ENCODE data around the gene DNASE1. TPM values are rescaled to one million over a fixed set of nuclear protein-coding genes. Genes with fewer than 3 reads are reported as not detected.

Gene DNASE1
- total RNA-seq, 1 experiment from 2014 or later, result 11.0 TPM

GRCh38 chr16:3696425-3697218 lies 42.1 kb downstream of the DNASE1 start:
- H3K4me3 ChIP-seq (replicated peaks in 1 of 2; ENCODE audit: low read depth in 1 of 2, low read length in 2 of 2), result no peak overlapping the region
- H3K4me2 ChIP-seq (ENCODE audit: low read length), result no peak overlapping the region
- no peak for DNase-seq (ENCODE audit: low read depth, low spot score)
- no peaks in the 10 kb centered on the region for H3K27me3 ChIP-seq (ENCODE audit: insufficient read depth, low read length)
- TF ChIP-seq SIN3A (IDR thresholded peaks at IDR 0.05; ENCODE audit: low read depth) (no peak), POLR2AphosphoS5 (IDR thresholded peaks at IDR 0.05; ENCODE audit: low read depth, low read length) (no peak), EZH2 (IDR thresholded peaks at IDR 0.05) (no peak), EGR1 (IDR thresholded peaks at IDR 0.05; ENCODE audit: low read depth) (no peak), YY1 (IDR thresholded peaks at IDR 0.05; ENCODE audit: extremely low read depth, insufficient replicate concordance, low read depth, low read length) (no peak), MAX (IDR thresholded peaks at IDR 0.05) (no peak), FOSL1 (IDR thresholded peaks at IDR 0.05; ENCODE audit: low read depth) (no peak), ZBTB33 (IDR thresholded peaks at IDR 0.05; ENCODE audit: extremely low read depth, insufficient replicate concordance, low read length) (no peak), SRF (IDR thresholded peaks at IDR 0.05; ENCODE audit: low read depth) (no peak), ELF1 (IDR thresholded peaks at IDR 0.05; ENCODE audit: borderline replicate concordance, low read depth) (no peak), CEBPB (IDR thresholded peaks at IDR 0.05; ENCODE audit: low read depth) (no peak), EZH2phosphoT487 (IDR thresholded peaks at IDR 0.05; ENCODE audit: borderline replicate concordance) (no peak), REST (IDR thresholded peaks at IDR 0.05; ENCODE audit: low read depth) (no peak)
- POLR2A ChIA-PET, result no interaction called here
- CTCF ChIA-PET, result no interaction called here
- peaks cover 0 to 9% of the 10 kb centered on the region in 2 experiments; a peak in 2 of 4 replicates for H3K36me3 ChIP-seq (ENCODE audit: control insufficient read depth in 1 of 2, insufficient read depth in 2 of 2, low read length in 2 of 2)
- no TSS peak for BruUV-seq (replicated peaks)
- H2AFZ ChIP-seq (ENCODE audit: low read depth, low read length, poor library complexity, severe bottlenecking), result no peak overlapping the region
- H3K9me2 ChIP-seq (ENCODE audit: insufficient read depth), result no peaks in the 10 kb centered on the region
- RAD21 ChIA-PET (ENCODE audit: low non-redundant PET in 1 of 2, low total read pairs in 2 of 2, uncharacterized antibody in 2 of 2, unreplicated experiment in 2 of 2), result interaction anchor here in 1 of 2 experiments (0.7 kb wide), 1 partner anchor 179 kb away, joined by 3 read pairs; no protein-coding TSS in a partner anchor
- H3K4me1 ChIP-seq (ENCODE audit: control insufficient read depth in 1 of 2, insufficient read depth in 2 of 2, low read length in 2 of 2), result no peaks in the 10 kb centered on the region
- ATAC-seq, result no peak
- 0 out of 2 replicates have a peak, but pooled peaks cover 7% of the 10 kb centered on the region for H4K20me1 ChIP-seq (ENCODE audit: insufficient read depth)
- no peak overlapping the region for H3K9ac ChIP-seq (ENCODE audit: low read length)
- H3K79me2 ChIP-seq (ENCODE audit: insufficient read depth, low read length), result peaks cover 93% of the 10 kb centered on the region
- intact Hi-C loops (cut with micrococcal nuclease), result no loop called here
- no peaks in the 10 kb centered on the region for H3K9me3 ChIP-seq (ENCODE audit: control insufficient read depth in 1 of 2, insufficient read depth in 1 of 2, low read depth in 1 of 2, low read length in 2 of 2)
- H3K27ac ChIP-seq (ENCODE audit: low read depth, low read length), result no peak overlapping the region

All from HCT116 (cell line).